ENCODE results near the gene PLD1.

- no peak for TF ChIP-seq EP300 (IDR thresholded peaks at IDR 0.05)
- no peak for TF ChIP-seq CTCF (IDR thresholded peaks at IDR 0.05)
- no peak for TF ChIP-seq POLR2A (IDR thresholded peaks at IDR 0.05)
Measured at GRCh38 chr3:171803044-171803443, 7.2 kb downstream of the PLD1 start.
